GM12878 (cell line): ENCODE measurements around the gene DLG1. TPM values are rescaled to one million over a fixed set of nuclear protein-coding genes. Genes with fewer than 3 reads are reported as not detected.
A peak's percentile ranks its signal among the peaks of the same experiment; 100 is the strongest.

Source experiments
- ATAC-seq: fragments of 200-7000 bp; cut with Tn5 transposase; 3 replicates; pipeline ENCODE4 v1.9.1; 2020; ENCODE audit warnings: mild to moderate bottlenecking, moderate library complexity
- BruUV-seq: library from RNA; stranded (reverse); fragments of 400-500 nt; replicated peaks from 2 replicates; lab custom pipeline; 2021; lab: Mats Ljungman, UMichigan
- CTCF ChIA-PET: fragments of 300-600 bp; sonication (Branson Sonifier 250); formaldehyde crosslinking; extraction: SDS; loops from one replicate; lab custom pipeline; 2021; ENCODE audit warnings: inconsistent platforms; lab: Yijun Ruan, JAX
- POLR2A ChIA-PET: fragments of 350-600 bp; formaldehyde crosslinking; extraction: SDS; loops from one replicate; lab custom pipeline; 2021; ENCODE audit warnings: inconsistent platforms; lab: Charles Lee
- RAD21 ChIA-PET: fragments of 300-600 bp; sonication (Branson Sonifier 250); formaldehyde crosslinking; loops from one replicate; lab custom pipeline; 2023; ENCODE audit warnings: antibody characterized with exemption; ENCODE audit not compliant: unreplicated experiment; lab: Charles Lee
- SMC1A ChIA-PET: fragments of 300-600 bp; sonication (Branson Sonifier 250); formaldehyde crosslinking; loops from one replicate; lab custom pipeline; 2023; ENCODE audit not compliant: unreplicated experiment, uncharacterized antibody; lab: Charles Lee
- DNase-seq: peaks from one replicate; pipeline ENCODE4 v3.0.0-alpha.2; 2011; ENCODE audit warnings: low read depth, low spot score
- FAIRE-seq: peaks from 3 replicates; lab custom pipeline; 2011; peaks lifted over from hg19 to GRCh38; lab: Jason Lieb, UNC
- H2AFZ ChIP-seq: 2 replicates; pipeline ENCODE4 v1.6.0; 2011; ENCODE audit warnings: low read depth, low read length, control low read depth; ENCODE audit not compliant: control insufficient read depth
- H3K27ac ChIP-seq: 2 replicates; pipeline ENCODE4 v1.5.1; 2011; ENCODE audit warnings: control low read depth; ENCODE audit not compliant: control insufficient read depth, insufficient read depth
- H3K27me3 ChIP-seq, 2 experiments: replicated peaks in 1 of 2; 2 replicates each; pipeline versions ENCODE4 v1.6.0 to v1.6.1; 2011; ENCODE audit warnings: low read length in 1 of 2; ENCODE audit not compliant: control insufficient read depth in 2 of 2, insufficient read depth in 2 of 2
- H3K36me3 ChIP-seq, 2 experiments: 2 replicates each; pipeline ENCODE4 v1.5.1; 2011; ENCODE audit warnings: low read length in 1 of 2; ENCODE audit not compliant: control insufficient read depth in 2 of 2, insufficient read depth in 2 of 2
- H3K4me1 ChIP-seq: 2 replicates; pipeline ENCODE4 v1.6.1; 2011; ENCODE audit warnings: mild to moderate bottlenecking, low read length, moderate library complexity, mixed read lengths; ENCODE audit not compliant: control insufficient read depth, insufficient read depth
- H3K4me2 ChIP-seq: 2 replicates; pipeline ENCODE4 v1.6.0; 2011; ENCODE audit warnings: control low read depth; ENCODE audit not compliant: control insufficient read depth, insufficient read depth
- H3K4me3 ChIP-seq: fragments of 200-600 bp; sonication (generic); 2 replicates; pipeline ENCODE4 v1.5.1; 2016
- H3K79me2 ChIP-seq: 2 replicates; pipeline ENCODE4 v1.6.0; 2011; ENCODE audit warnings: low read length; ENCODE audit not compliant: control insufficient read depth, insufficient read depth
- H3K9ac ChIP-seq: 2 replicates; pipeline ENCODE4 v1.8.0; 2011; ENCODE audit warnings: low read length, control low read depth, mixed read lengths; ENCODE audit not compliant: control insufficient read depth, insufficient read depth
- H3K9me3 ChIP-seq: replicated peaks from 3 replicates; pipeline ENCODE4 v1.5.1; 2011; ENCODE audit warnings: mild to moderate bottlenecking, low read length; ENCODE audit not compliant: control insufficient read depth, insufficient read depth
- H4K20me1 ChIP-seq: 2 replicates; pipeline ENCODE4 v1.6.0; 2011; ENCODE audit not compliant: control insufficient read depth, insufficient read depth
- ATF2 ChIP-seq: IDR thresholded peaks from 2 replicates; pipeline ENCODE4 v1.6.1; 2012; ENCODE audit warnings: low read length, inconsistent platforms
- BCL11A ChIP-seq: IDR thresholded peaks from 2 replicates; pipeline ENCODE4 v1.6.1; 2011; ENCODE audit warnings: low read depth, low read length
- E4F1 ChIP-seq: fragments of 450-650 bp; IDR thresholded peaks from 2 replicates; pipeline ENCODE4 v1.6.1; 2018; ENCODE audit warnings: borderline replicate concordance, mild to moderate bottlenecking; ENCODE audit not compliant: partially characterized antibody
- ESRRA ChIP-seq: IDR thresholded peaks from 2 replicates; pipeline ENCODE4 v1.6.1; 2012; ENCODE audit warnings: mild to moderate bottlenecking, low read length, improper control_type of control experiment
- HCFC1 ChIP-seq: fragments of 150-350 bp; IDR thresholded peaks from 2 replicates; pipeline ENCODE4 v1.6.1; 2014; ENCODE audit warnings: low read length
- IRF5 ChIP-seq: fragments of 450-650 bp; IDR thresholded peaks from 2 replicates; pipeline ENCODE4 v1.6.1; 2017; ENCODE audit warnings: borderline replicate concordance
- MEF2A ChIP-seq: IDR thresholded peaks from 2 replicates; pipeline ENCODE4 v1.6.1; 2011; ENCODE audit warnings: low read depth, mild to moderate bottlenecking, low read length, moderate library complexity; ENCODE audit not compliant: insufficient read depth
- NR2F1 ChIP-seq: fragments of 450-650 bp; conservative IDR thresholded peaks from 2 replicates; pipeline ENCODE4 v1.6.1; 2017; ENCODE audit warnings: mild to moderate bottlenecking
- RAD51 ChIP-seq: fragments of 450-650 bp; IDR thresholded peaks from 2 replicates; pipeline ENCODE4 v1.6.1; 2016; ENCODE audit warnings: moderate library complexity, mild to moderate bottlenecking, inconsistent platforms
- STAT1 ChIP-seq: fragments of 450-650 bp; conservative IDR thresholded peaks from 2 replicates; pipeline ENCODE4 v1.6.1; 2014; ENCODE audit warnings: antibody characterized with exemption, mild to moderate bottlenecking
- YBX1 ChIP-seq: fragments of 450-650 bp; IDR thresholded peaks from 2 replicates; pipeline ENCODE4 v1.6.1; 2016; ENCODE audit warnings: antibody characterized with exemption
- WGBS: methylation state at CpG from one replicate; pipeline ENCODE4 v1.1.6; 2016; ENCODE audit warnings: low lambda C conversion rate; ENCODE audit not compliant: insufficient replicate concordance, insufficient coverage; ENCODE audit errors: missing lambda C conversion rate; 5-methylcytosine and 5-hydroxymethylcytosine counted together
- in situ Hi-C: fragments of 300-500 bp; cut with MboI; formaldehyde crosslinking; loops from 9 replicates; pipeline ENCODE4 v1.14.3; 2018; ENCODE audit warnings: mixed read lengths
- intact Hi-C: fragments of 100-400 bp; cut with micrococcal nuclease; formaldehyde crosslinking; loops from one replicate; pipeline ENCODE4 v1.14.2; 2022; ENCODE audit not compliant: unreplicated experiment
- polyA plus RNA-seq, 11 experiments: library from polyadenylated mRNA; depleted of rRNA in 4 of 11; unstranded in 6 of 11; stranded (reverse) in 5 of 11; fragments of >200 nt; fragmentation: Nextera tagmentation in 4 of 11; fragmentation: Illumina TruSeq in 1 of 11; extraction: Ambion mirVana in 4 of 11; extraction: Trizol in 1 of 11; gene quantifications; 1 replicate in 1 of 11; 2 replicates in 10 of 11; pipeline versions ENCODE4 v1.2.1 to v1.2.3, GENCODE V29; 2011 to 2016; ENCODE audit warnings: inconsistent platforms in 2 of 11, missing spikeins in 2 of 11, low read depth in 1 of 11
- total RNA-seq, 4 experiments: library from RNA; depleted of rRNA in 3 of 4; stranded (reverse); fragments of >200 nt in 3 of 4; fragmentation: Illumina TruSeq in 1 of 4; extraction: Trizol in 1 of 4; gene quantifications; 2 replicates each; pipeline versions ENCODE4 v1.2.1 to v1.2.3, GENCODE V29; 2013 to 2021

The DLG1 gene
- total and polyA plus RNA-seq, 10 of the 15 experiments (the other 5 are each of a cell fraction or from before 2014, with no cell fraction given), result 9.2 to 63.1 (median 40.1) TPM

GRCh38 chr3:197302696-197303341 lies 4.4 kb upstream of the DLG1 start:
- DNase-seq (no peak), ATAC-seq (no peak), FAIRE-seq (no peak)
- Histone ChIP-seq H3K4me2 (no peak overlapping the region), H3K9ac (no peak overlapping the region), H3K27me3 (no peaks in the 10 kb centered on the region; a peak in 3 of 4 replicates), H3K4me1 (peaks cover 11% of the 10 kb centered on the region), H4K20me1 (no peaks in the 10 kb centered on the region), H3K9me3 (no peaks in the 10 kb centered on the region), H3K4me3 (no peak overlapping the region), H2AFZ (no peak overlapping the region), H3K79me2 (peaks cover 5% of the 10 kb centered on the region), H3K27ac (no peak overlapping the region), H3K36me3 (no peaks in the 10 kb centered on the region)
- 28% methylated on average over 3 of the region's 3 CpGs for WGBS
- CTCF ChIA-PET, result interaction anchor here (0.7 to 2.6 kb wide), 4 partner anchors 46 to 151 kb away, joined by 3 to 11 read pairs (median 6); no protein-coding TSS in a partner anchor
- TF ChIP-seq YBX1, result no peak
- TF ChIP-seq RAD51, result peak; percentile 67; the same call in 1 of the 2 replicates
- intact Hi-C loops, result no loop called here
- POLR2A ChIA-PET, result no interaction called here
- BruUV-seq, result no TSS peak
- in situ Hi-C loops, result no loop called here
- RAD21 ChIA-PET, result interaction anchor here (2.4 kb wide), 1 partner anchor 46 kb away, joined by 9 read pairs; no protein-coding TSS in a partner anchor
- SMC1A ChIA-PET, result interaction anchor here (1.6 kb wide), 2 partner anchors 9 to 45 kb away, joined by 5 to 6 read pairs; no protein-coding TSS in a partner anchor

- Histone ChIP-seq H3K27ac (no peak overlapping the region), H4K20me1 (no peaks in the 10 kb centered on the region), H2AFZ (no peak overlapping the region), H3K79me2 (peaks cover 13% of the 10 kb centered on the region), H3K36me3 (no peaks in the 10 kb centered on the region), H3K4me2 (no peak overlapping the region), H3K9ac (no peak overlapping the region), H3K27me3 (no peaks in the 10 kb centered on the region; a peak in 3 of 4 replicates), H3K4me3 (no peak overlapping the region), H3K9me3 (no peaks in the 10 kb centered on the region), H3K4me1 (peaks cover 11% of the 10 kb centered on the region)
- intact Hi-C loops, result no loop called here
- in situ Hi-C loops, result no loop called here
- ATAC-seq, result no peak
- no TSS peak for BruUV-seq
- no peak for DNase-seq
- ChIA-PET POLR2A (no interaction called here), SMC1A (interaction anchor here (0.6 to 1.6 kb wide), 3 partner anchors 9 to 870 kb away, joined by 3 to 6 read pairs (median 5); partner anchors contain the start of gene UBXN7), RAD21 (interaction anchor here (1.0 to 2.4 kb wide), 3 partner anchors 10 to 152 kb away, joined by 3 to 9 read pairs (median 3); no protein-coding TSS in a partner anchor), CTCF (interaction anchor here (0.7 to 2.1 kb wide), 2 partner anchors 45 to 152 kb away, joined by 3 to 11 read pairs; no protein-coding TSS in a partner anchor)
- no peak for FAIRE-seq
- WGBS, result 95% methylated on average over 3 of the region's 3 CpGs
- TF ChIP-seq HCFC1 (no peak), ESRRA (no peak), ATF2 (no peak), STAT1 (no peak), NR2F1 (no peak), E4F1 (no peak), BCL11A (no peak), IRF5 (no peak), MEF2A (no peak)
Observed at GRCh38 chr3:197302033-197302432, 3.6 kb upstream of the DLG1 start.
